Endothelial cell (in vitro differentiated cells): Measurements from ENCODE around the gene EPHA6. TPM values are rescaled to one million over a fixed set of nuclear protein-coding genes. Genes with fewer than 3 reads are reported as not detected.
"Not testable (repeated sequence)": the region's sequence is repeated elsewhere in the genome, so short reads cannot be mapped to it uniquely, and the experiment has no call there.

ENCODE experiments used
- DNase-seq: peaks from one replicate; pipeline ENCODE4 v3.0.0; 2021; ENCODE audit warnings: low spot score
- H3K27ac Mint-ChIP-seq: one replicate; pipeline ENCODE4 v1.8.0; 2021; ENCODE audit warnings: mixed read lengths, inconsistent platforms; ENCODE audit not compliant: unreplicated experiment
- H3K27me3 Mint-ChIP-seq: one replicate; pipeline ENCODE4 v1.8.0; 2021; ENCODE audit warnings: mild to moderate bottlenecking, moderate library complexity, mixed read lengths, inconsistent platforms; ENCODE audit not compliant: unreplicated experiment
- H3K36me3 Mint-ChIP-seq: one replicate; pipeline ENCODE4 v1.8.0; 2021; ENCODE audit warnings: mild to moderate bottlenecking, low read depth, mixed read lengths, inconsistent platforms; ENCODE audit not compliant: unreplicated experiment
- H3K4me1 Mint-ChIP-seq: one replicate; pipeline ENCODE4 v1.8.0; 2021; ENCODE audit warnings: mild to moderate bottlenecking, mixed read lengths, inconsistent platforms; ENCODE audit not compliant: unreplicated experiment
- H3K4me3 Mint-ChIP-seq: one replicate; pipeline ENCODE4 v1.8.0; 2021; ENCODE audit warnings: mild to moderate bottlenecking, mixed read lengths, inconsistent platforms; ENCODE audit not compliant: unreplicated experiment
- H3K9me3 Mint-ChIP-seq: one replicate; pipeline ENCODE4 v1.8.0; 2021; ENCODE audit warnings: mixed read lengths, inconsistent platforms; ENCODE audit not compliant: unreplicated experiment
- total RNA-seq: library from RNA; stranded (reverse); fragmentation: NEBNext Ultra II Directional; extraction: Animal tissue kit (Norgen Biotek cat#: 25700); gene quantifications from one replicate; pipeline ENCODE4 v1.2.1, GENCODE V29; 2021; ENCODE audit not compliant: unreplicated experiment
- TF ChIP-seq, protein P1 (sequence below): fragments of 200-600 bp; sonication (generic); IDR thresholded peaks from one replicate; pipeline ENCODE4 v1.5.0; 2021; ENCODE audit warnings: antibody characterized with exemption; ENCODE audit not compliant: unreplicated experiment

EPHA6 gene
- total RNA-seq, 1 donor from 2014 or later = 21.8 TPM

- DNase-seq = no peak
- Mint-ChIP-seq H3K9me3 (no peaks in the 10 kb centered on the region), H3K27me3 (no peaks in the 10 kb centered on the region), H3K36me3 (no peaks in the 10 kb centered on the region), H3K4me1 (no peaks in the 10 kb centered on the region), H3K27ac (no peak overlapping the region), H3K4me3 (no peak overlapping the region)
- TF ChIP-seq, protein P1, sequence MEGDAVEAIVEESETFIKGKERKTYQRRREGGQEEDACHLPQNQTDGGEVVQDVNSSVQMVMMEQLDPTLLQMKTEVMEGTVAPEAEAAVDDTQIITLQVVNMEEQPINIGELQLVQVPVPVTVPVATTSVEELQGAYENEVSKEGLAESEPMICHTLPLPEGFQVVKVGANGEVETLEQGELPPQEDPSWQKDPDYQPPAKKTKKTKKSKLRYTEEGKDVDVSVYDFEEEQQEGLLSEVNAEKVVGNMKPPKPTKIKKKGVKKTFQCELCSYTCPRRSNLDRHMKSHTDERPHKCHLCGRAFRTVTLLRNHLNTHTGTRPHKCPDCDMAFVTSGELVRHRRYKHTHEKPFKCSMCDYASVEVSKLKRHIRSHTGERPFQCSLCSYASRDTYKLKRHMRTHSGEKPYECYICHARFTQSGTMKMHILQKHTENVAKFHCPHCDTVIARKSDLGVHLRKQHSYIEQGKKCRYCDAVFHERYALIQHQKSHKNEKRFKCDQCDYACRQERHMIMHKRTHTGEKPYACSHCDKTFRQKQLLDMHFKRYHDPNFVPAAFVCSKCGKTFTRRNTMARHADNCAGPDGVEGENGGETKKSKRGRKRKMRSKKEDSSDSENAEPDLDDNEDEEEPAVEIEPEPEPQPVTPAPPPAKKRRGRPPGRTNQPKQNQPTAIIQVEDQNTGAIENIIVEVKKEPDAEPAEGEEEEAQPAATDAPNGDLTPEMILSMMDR = no peak
Observed at GRCh38 chr3:96900566-96900965, 86.2 kb downstream of the EPHA6 start.

- DNase-seq = no peak
- H3K4me1 Mint-ChIP-seq = no peaks in the 10 kb centered on the region
- no peak overlapping the region for H3K27ac Mint-ChIP-seq
- H3K9me3 Mint-ChIP-seq = no peaks in the 10 kb centered on the region
- TF ChIP-seq, protein P1 = no peak
- no peaks in the 10 kb centered on the region for H3K27me3 Mint-ChIP-seq
- H3K36me3 Mint-ChIP-seq = no peaks in the 10 kb centered on the region
- H3K4me3 Mint-ChIP-seq = no peak overlapping the region
Observed at GRCh38 chr3:96915445-96915844, 101.1 kb downstream of the EPHA6 start.

DNA sequence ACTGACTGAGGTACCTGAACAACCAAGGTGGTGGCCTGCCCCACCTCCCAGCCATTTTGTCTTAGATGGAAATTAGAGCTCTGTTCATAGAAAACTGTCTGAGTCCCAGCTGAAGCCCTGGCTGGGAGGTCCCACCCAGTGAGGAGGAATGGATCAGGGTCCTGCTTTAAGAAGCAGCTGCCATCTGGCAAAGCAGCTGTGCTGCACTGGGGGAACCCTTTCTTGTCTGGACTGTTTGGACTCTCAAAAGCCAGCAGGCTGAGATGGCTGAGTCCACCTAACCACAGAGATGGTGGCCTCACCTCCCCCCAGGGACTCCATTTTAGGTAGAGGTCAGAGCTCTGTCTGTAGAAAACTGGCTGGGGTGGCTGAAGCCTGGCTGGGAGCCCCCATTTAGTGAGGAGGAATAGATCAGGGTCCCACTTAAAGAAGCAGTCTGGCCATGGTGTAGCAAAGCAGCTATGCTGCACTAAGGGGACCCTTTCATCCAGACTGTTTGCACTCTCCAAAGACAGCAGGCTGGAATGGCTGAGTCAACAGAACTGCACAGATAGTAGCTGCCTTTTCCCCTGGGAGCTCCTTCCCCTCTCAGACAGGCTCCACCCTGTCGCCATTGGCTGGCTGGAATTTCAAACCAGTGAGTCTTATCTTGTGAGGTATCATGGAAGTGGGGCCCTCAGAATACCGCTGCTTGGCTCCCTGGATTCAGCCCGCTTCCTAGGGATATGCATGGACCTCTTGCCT is 116.9 kb downstream of the EPHA6 start:
- no peak overlapping the region for H3K27ac Mint-ChIP-seq
- H3K4me1 Mint-ChIP-seq = no peaks in the 10 kb centered on the region
- DNase-seq = no peak
- TF ChIP-seq, protein P1 = no peak
- H3K27me3 Mint-ChIP-seq = peaks cover 5% of the 10 kb centered on the region
- peaks cover 18% of the 10 kb centered on the region for H3K36me3 Mint-ChIP-seq
- H3K9me3 Mint-ChIP-seq = peaks cover 9% of the 10 kb centered on the region
- no peak overlapping the region for H3K4me3 Mint-ChIP-seq

- not testable (repeated sequence) for H3K36me3 Mint-ChIP-seq, H3K27me3 Mint-ChIP-seq, H3K9me3 Mint-ChIP-seq, H3K27ac Mint-ChIP-seq, H3K4me1 Mint-ChIP-seq, DNase-seq, H3K4me3 Mint-ChIP-seq
Observed at GRCh38 chr3:96942131-96942530, 127.7 kb downstream of the EPHA6 start.

DNA sequence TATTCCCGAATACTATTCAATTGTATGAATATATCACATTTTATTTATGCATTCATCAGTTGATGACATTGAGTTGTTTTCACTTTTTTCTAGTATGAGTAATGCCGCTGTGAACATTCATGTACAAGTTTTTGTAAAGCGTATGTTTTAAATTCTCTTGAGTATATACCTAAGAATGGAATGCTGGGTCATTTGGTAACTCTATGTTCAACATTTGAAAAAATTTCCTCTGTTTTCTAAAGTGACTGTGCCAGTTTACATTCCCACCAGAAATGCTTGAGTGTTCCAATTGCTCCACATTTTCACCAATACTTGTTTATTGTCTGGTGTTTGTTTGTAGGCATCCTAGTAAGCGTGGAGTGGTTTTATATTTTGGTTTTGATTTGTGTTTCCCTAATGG is 144.5 kb downstream of the EPHA6 start:
- Mint-ChIP-seq H3K4me3 (no peak overlapping the region), H3K9me3 (no peaks in the 10 kb centered on the region), H3K4me1 (peaks cover 2% of the 10 kb centered on the region), H3K36me3 (no peaks in the 10 kb centered on the region), H3K27ac (no peak overlapping the region), H3K27me3 (no peaks in the 10 kb centered on the region)
- DNase-seq = no peak
- TF ChIP-seq, protein P1 = no peak
